ENCODE results near the gene HNF1B.

HNF1B gene

GRCh38 chr17:37667039-37667438, 77.8 kb downstream of the HNF1B start:
- no peak for FAIRE-seq

GRCh38 chr17:37664214-37664613, 80.6 kb downstream of the HNF1B start:
- no peak for FAIRE-seq

- no peak for FAIRE-seq
Observed at GRCh38 chr17:37662353-37662752, 82.5 kb downstream of the HNF1B start.

- no peak for FAIRE-seq
Observed at GRCh38 chr17:37661400-37662014, 83.4 kb downstream of the HNF1B start.

GRCh38 chr17:37659925-37660324, 84.9 kb downstream of the HNF1B start:
- no peak for FAIRE-seq

- FAIRE-seq, result no peak
Observed at GRCh38 chr17:37657202-37657601, 87.7 kb downstream of the HNF1B start.

- FAIRE-seq, result no peak
Observed at GRCh38 chr17:37651849-37652248, 93.0 kb downstream of the HNF1B start.

GRCh38 chr17:37650419-37651003, 94.3 kb downstream of the HNF1B start:
- FAIRE-seq, result no peak

- FAIRE-seq, result no peak
Observed at GRCh38 chr17:37648555-37648954, 96.3 kb downstream of the HNF1B start.

- no peak for FAIRE-seq
Observed at GRCh38 chr17:37647856-37648255, 97.0 kb downstream of the HNF1B start.

- no peak for FAIRE-seq
Observed at GRCh38 chr17:37643869-37644268, 101.0 kb downstream of the HNF1B start.

GRCh38 chr17:37643118-37643766, 101.6 kb downstream of the HNF1B start, which contains the start of gene DDX52:
DDX52 (minus strand) TSS chr17:37643446; CDS start chr17:37643420, 26 bp downstream.
- FAIRE-seq, result no peak

- FAIRE-seq, result no peak
Observed at GRCh38 chr17:37642681-37643080, 102.2 kb downstream of the HNF1B start.

- FAIRE-seq, result no peak
Observed at GRCh38 chr17:37640015-37640414, 104.8 kb downstream of the HNF1B start.

GRCh38 chr17:37637956-37638355, 106.9 kb downstream of the HNF1B start:
- FAIRE-seq, result no peak
